ENCODE measurements around the gene LILRB3.
A peak's percentile ranks its signal among the peaks of the same experiment; 100 is the strongest.
"Not testable (repeated sequence)": the region's sequence is repeated elsewhere in the genome, so short reads cannot be mapped to it uniquely, and the experiment has no call there.

The LILRB3 gene

GRCh38 chr19:54242234-54242633 is 19.4 kb upstream of the LILRB3 start:
- not testable (repeated sequence) for DNase-seq

DNA sequence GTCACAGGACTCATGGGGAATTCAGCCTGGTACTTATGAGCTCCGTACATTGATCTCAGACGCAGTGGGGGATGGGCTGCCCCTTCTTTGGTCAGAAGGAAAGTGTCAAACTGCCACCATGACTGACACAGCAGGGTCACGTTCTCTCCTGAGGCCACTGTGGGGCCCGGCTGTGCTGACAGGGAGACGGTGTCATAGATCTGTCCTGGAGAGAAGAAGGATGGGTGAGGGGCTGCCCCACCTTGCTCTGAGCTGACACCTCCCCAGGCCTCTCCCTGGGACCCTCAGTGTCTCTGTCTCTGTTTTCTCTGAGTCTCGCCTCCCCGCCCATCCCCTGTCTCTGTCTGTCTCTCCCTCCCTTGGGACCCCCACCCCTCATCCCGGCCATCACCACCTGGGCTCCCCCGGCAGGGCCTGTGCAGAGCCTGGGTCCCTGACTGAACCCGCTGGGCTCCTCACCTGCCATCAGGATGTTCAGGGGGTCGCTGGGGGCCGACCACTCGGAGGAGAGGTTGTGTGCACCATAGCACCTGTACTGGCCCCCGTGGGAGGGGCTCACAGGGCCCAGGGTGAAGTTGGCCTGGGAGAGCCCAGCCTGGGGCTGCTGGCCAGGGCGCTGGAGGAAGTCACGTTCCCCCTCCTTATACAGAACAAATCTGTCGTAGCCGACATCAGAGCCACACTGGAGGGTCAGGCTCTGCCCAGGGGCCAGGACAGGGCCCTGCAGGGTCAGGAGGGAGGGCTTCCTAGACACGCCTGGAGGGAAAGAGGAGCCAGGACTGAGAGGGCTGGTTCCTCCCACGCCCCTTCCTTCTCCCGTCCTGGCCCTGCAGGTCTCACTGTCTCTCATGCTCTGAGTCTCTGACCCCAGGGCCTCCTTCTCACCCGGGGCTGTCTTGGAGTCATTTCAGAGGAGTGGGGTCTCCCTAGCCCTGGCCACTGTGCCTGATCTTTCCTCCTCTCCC is 17.8 kb upstream of the LILRB3 start:
- DNase-seq: not testable (repeated sequence)

DNA sequence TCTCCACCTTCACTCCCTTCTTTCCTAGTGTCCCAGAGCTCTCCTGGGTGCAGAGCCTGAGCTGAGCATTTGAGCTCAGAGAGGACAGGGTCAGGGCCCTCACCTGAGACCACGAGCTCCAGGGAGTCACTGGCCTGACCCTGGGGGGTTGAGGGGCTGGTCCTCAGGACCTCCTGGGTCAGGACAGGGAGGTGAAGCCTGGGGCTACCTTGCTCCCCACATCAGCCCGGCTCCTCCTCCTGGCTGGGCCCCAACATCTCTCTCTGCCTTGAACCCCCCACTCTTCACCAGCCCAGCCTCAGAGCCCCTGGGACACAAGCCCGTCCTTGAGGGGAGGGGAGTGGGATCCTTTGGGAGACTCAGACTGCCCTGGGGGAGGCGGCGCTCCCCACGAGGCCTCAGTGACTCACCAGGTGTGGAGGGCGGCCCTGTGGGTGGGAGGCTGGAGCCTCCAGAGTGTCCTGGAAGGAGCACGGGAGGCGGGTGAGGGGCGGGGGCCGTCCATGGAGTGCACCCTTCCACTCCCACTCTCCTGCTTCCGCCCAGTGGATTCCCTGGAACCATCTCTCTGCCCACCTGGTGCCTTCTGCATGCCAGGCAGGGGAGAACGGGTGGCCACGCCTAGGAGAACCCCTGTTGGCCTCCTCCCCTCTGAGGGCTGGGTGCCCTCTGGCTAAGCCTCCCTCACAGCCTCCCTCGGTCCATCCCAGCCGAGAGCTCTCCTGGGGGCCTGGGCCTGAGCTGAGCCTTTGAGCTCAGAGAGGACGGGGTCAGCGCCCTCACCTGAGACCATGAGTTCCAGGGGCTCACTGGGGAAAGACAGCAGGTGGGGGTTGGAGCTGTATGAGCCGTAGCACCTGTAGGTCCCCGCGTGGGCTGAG is 16.9 kb upstream of the LILRB3 start:
- DNase-seq: not testable (repeated sequence)

DNA sequence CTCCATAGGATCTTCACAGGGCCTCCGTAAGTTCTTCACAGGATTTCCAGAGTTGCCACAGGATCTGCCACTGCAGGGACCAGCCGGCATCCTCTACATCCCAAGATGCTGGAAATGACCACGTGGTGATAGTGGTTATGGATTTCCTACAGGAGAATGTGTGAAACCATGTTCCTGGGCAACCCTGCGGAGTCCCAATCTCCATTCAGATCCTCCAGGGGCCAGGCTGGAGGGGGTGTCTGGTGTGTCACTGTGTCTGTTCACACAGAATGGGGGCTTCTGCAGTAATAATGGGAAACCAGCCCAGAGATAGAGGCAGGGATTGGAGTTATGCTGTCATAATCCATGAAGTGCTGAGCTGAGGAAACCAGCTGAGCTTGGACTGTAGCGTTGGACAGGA is 11.1 kb upstream of the LILRB3 start:
- DNase-seq: no peak

DNA sequence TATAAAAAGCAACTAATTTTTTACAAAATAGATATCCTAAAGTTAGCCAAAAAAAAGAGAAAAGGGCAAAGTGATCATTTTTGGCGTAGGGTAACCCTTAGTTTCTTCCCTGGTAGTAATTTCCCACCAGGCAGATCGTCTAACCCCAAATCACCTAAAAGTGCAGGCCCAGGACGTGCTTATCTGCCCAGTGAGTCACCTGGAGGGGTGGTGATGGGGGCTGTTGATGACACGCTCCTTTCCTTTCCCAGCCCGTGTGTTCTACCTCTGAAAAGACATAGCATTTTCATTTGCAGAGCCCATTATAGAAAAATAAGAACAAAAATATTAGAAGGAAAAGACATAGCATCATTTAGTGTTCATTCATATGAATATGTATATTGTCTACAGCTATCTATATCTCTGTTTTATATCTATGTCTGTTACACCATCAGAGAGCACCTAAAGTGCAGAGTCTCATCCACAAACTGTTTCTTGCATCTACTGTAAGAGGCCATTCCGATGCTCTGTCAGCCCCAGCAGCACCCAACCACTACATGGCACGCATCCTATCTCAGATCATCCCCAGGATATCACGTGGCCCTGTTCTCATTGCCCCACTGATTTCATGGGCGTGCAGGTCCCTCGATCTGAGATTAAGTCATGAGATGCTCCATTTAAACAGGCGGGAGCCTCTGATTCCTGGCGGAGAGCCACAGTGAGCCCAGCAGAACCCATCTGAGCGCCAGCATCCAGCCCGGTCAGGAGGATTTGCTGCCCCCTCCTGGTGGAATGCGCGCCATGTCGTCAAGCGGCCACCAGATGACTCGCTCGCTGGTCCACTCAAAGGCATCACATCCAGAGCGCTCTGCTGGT is 8.5 kb upstream of the LILRB3 start:
- DNase-seq: peak; percentile 78

DNA sequence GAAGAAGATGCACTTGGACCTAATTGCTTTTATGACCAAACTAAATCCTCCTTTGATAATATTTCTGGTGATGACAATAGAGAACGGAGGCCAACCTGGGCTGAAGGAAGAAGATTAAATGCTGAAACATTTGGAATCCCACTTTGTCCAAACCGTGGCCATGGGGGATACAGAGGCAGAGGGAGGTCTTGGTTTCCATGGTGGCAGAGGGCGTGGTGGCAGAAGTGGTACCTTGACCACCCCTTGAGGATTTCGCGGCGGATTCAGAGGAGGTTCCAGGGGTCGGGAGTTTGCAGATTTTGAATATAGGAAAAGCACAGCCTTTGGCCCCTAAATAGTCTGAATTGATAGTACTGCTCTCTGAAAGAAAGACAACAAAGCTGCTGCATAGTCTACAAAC is 7.2 kb upstream of the LILRB3 start:
- no peak for DNase-seq

- no peak for DNase-seq
Measured at GRCh38 chr19:54229146-54229545, 6.3 kb upstream of the LILRB3 start.

GRCh38 chr19:54224619-54225018 is 1.8 kb upstream of the LILRB3 start:
- not testable (repeated sequence) for DNase-seq

GRCh38 chr19:54223937-54224281 is 1.1 kb upstream of the LILRB3 start:
- DNase-seq: not testable (repeated sequence)

- DNase-seq: not testable (repeated sequence)
Measured at GRCh38 chr19:54223277-54223936, 600 bp upstream of the LILRB3 start.

DNA sequence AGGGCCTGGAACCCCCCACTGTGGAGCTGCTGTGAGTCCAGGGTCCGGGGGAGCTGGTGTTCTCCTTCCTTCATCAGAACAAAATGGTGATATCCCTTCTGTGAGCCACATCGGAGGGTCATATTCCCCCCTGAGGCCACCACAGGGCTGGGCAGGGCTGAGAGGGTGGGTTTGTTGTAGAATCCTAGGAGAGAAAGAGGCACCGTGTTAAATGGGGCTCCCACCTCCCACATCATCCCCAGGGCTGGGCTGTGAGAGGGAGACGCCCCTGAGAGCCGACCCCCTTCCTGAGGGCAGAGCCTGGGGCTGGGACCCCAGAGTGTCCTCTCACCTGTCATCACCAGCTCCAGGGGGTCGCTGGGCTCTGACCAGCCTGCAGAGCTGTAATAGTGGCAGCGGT is 860 bp downstream of the LILRB3 start:
- not testable (repeated sequence) for DNase-seq

- DNase-seq: not testable (repeated sequence)
Measured at GRCh38 chr19:54219702-54220101, 3.1 kb downstream of the LILRB3 start.

DNA sequence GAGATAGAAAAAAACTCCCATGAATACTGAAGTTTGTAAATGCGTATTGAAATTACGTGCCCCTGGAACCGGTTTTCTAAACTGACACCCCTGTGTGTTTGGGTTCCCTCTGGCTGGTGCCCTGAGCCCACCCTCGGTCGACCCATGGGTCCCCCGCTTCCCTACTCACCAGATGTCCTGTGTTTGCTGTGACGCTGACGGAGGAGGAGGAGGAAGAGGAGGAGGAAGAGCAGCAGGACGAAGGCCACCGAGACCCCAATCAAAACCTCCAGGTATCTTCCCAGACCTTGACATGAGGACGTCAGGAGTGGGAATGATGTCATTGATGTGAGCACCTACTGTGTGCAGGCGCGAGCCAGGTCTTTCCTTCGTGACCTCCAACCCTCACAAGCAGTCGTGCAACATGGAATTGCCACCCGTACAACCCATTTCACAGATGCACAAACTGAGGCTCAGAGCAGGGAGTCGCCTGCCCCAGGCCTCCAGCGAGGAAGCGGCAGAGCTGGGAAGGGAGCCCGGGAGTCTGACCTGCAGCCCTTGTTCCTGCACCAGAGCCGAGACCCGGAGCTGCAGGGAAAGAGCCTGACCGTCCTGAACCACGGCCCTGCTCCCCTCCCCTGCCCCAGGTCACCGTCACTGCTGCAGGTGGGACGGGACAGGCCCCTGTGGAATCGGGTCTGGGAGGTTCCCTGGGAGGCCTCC is 3.7 kb downstream of the LILRB3 start:
- DNase-seq: no peak

GRCh38 chr19:54218259-54218658 is 4.5 kb downstream of the LILRB3 start:
- DNase-seq: no peak

DNA sequence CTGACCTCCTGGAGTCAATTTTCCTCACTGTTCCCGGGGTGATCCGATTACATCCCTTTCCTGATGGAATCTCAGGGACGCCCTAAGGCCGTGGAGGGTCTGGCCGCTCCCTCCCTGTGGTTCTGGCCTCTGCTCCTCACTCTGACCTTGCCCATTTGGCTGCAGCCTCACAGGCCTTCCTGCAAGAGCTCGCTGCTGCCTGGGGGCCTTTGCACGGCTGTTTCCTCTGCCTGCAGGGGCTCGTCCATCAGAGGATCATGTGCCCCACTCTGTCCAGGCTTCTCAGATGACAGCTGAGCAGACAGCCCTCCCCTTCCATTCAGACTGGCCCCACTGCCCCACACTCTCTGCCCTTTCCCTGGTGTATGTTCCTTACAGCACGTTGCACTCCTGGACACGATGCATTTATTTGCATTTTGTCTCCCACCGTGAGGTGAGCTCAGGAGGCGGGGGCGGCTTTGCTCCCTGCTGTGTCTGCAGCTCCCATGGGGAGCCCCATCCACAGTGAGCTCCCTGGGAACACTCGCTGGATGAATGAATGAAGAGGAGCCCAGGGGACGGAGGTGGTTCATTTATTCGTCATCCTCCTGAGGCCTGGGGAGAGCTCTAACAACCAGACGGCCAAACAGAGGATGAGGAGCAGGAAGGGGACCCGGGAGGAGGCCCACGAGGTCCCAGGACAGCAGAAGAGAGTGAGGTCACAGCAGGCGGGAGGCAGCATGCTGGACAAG is 5.1 kb downstream of the LILRB3 start:
- DNase-seq: not testable (repeated sequence)

DNA sequence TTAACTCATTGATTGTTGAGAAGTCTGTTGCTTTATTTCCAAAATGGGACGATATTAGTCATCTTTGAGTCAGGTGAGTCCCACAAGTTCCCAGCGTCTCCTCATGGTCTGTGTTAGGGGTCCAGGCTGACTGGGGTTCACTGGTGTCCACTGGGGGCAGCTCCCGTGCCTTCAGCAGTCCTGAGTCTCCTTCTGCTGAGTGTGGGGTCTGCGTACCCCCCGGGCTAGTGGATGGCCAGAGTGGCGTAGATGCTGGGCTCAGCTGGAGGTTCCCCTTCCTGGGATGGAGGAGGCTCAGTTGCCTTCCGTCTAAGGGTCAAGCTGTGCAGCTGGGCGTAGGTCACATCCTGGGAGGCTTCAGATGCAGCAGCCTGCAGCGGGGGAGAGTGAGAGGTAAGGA is 5.9 kb downstream of the LILRB3 start:
- no peak for DNase-seq

DNA sequence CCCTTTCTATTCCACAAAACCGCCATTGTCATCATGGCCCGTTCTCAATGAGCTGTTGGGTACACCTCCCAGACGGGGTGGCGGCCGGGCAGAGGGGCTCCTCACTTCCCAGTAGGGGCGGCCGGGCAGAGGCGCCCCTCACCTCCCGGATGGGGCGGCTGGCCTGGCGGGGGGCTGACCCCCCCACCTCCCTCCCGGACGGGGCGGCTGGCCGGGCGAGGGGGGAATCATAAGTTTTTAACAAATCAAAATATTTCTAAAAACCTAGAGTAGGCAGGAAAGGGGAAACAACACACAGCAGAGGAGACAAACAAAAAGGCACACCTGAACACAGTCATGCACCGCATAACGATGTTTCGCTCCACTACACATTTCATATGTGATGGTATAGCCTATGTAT is 8.1 kb downstream of the LILRB3 start:
- DNase-seq: not testable (repeated sequence)

DNA sequence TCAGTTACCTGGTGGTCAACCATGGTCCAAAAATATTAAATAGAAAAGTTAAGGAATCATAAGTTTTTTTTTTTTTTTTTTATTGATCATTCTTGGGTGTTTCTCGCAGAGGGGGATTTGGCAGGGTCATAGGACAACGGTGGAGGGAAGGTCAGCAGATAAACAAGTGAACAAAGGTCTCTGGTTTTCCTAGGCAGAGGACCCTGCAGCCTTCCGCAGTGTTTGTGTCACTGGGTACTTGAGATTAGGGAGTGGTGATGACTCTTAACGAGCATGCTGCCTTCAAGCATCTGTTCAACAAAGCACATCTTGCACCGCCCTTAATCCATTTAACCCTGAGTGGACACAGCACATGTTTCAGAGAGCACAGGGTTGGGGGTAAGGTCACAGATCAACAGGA is 8.6 kb downstream of the LILRB3 start:
- DNase-seq: not testable (repeated sequence)

- no peak for DNase-seq
Measured at GRCh38 chr19:54211235-54211634, 11.6 kb downstream of the LILRB3 start.

DNA sequence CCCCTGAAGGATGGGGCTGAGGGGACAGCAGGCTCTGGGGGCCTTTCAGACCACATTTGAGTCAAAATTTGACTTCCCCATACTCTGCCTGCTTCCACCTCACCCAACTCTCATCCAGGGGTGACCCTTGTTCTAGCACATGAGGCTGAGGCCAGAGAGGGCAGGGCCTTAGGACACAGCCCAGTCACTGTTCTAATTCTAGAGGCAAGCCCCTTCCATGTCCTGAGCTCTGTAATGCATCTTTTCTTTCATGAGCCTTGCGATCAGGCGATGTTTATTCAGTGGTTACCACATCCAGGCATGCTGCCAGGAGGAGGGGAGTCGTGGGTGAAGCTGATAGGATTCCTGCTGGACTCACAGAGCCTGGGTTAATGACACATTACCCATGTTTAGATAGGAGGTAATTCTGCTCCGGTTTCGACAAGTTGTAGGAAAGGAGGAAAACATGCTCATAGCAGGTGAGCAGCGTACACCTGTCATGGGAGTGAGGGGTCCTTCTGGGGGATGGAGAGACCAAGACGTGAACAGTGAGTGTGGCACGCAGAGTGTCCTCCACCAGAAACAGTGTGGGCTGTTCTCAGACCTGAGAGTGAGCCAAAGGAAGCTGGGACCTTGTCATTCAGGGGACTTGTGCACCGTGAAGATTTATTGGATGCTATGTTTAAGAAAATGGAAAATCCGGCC is 12.9 kb downstream of the LILRB3 start:
- DNase-seq: peak; percentile 97

Measured in kidney glomerular epithelial cell (primary cell).